Effector memory CD8-positive, alpha-beta T cell (primary cell): ENCODE results near the gene ARFGAP1.

Experiments
- ATAC-seq: fragments of 150-1000 bp; cut with Tn5 transposase; replicated peaks from 2 replicates; pipeline ENCODE4 v1.10.0; 2021; ENCODE audit warnings: mild to moderate bottlenecking, moderate library complexity
- DNase-seq, 3 experiments: peaks; one replicate each; pipeline ENCODE4 v3.0.0; 2021
- H3K27ac Mint-ChIP-seq, 2 donors: one replicate each; pipeline ENCODE4 v1.8.0; 2022; ENCODE audit warnings: mild to moderate bottlenecking in 2 of 2, mixed read lengths in 2 of 2, moderate library complexity in 2 of 2
- H3K27me3 Mint-ChIP-seq, 2 donors: one replicate each; pipeline ENCODE4 v1.8.0; 2022; ENCODE audit warnings: mixed read lengths in 2 of 2
- H3K36me3 Mint-ChIP-seq: one replicate; pipeline ENCODE4 v1.8.0; 2022; ENCODE audit warnings: mild to moderate bottlenecking, moderate library complexity, mixed read lengths; ENCODE audit not compliant: insufficient read depth
- H3K4me1 Mint-ChIP-seq, 2 donors: one replicate each; pipeline ENCODE4 v1.8.0; 2022; ENCODE audit warnings: low read depth in 2 of 2, mixed read lengths in 2 of 2
- H3K4me3 Mint-ChIP-seq, 2 donors: one replicate each; pipeline ENCODE4 v1.8.0; 2022; ENCODE audit warnings: mild to moderate bottlenecking in 2 of 2, mixed read lengths in 2 of 2, moderate library complexity in 2 of 2
- H3K9me3 Mint-ChIP-seq, 2 donors: one replicate each; pipeline ENCODE4 v1.8.0; 2022; ENCODE audit warnings: mixed read lengths in 2 of 2

ARFGAP1 gene

GRCh38 chr20:63316502-63316921 is 43.9 kb downstream of the ARFGAP1 start:
- no peak for ATAC-seq
- no peaks in the 10 kb centered on the region for H3K36me3 Mint-ChIP-seq
- H3K27ac Mint-ChIP-seq = no peak overlapping the region
- peaks cover 6 to 43% of the 10 kb centered on the region in 2 donors for H3K27me3 Mint-ChIP-seq
- H3K4me1 Mint-ChIP-seq = peaks cover 0 to 3% of the 10 kb centered on the region in 2 donors
- no peaks in the 10 kb centered on the region for H3K9me3 Mint-ChIP-seq
- H3K4me3 Mint-ChIP-seq = no peak overlapping the region
- DNase-seq = no peak

- no peak for DNase-seq
- H3K9me3 Mint-ChIP-seq = no peaks in the 10 kb centered on the region
- ATAC-seq = no peak
- no peak overlapping the region for H3K27ac Mint-ChIP-seq
- peaks cover 6 to 45% of the 10 kb centered on the region in 2 donors for H3K27me3 Mint-ChIP-seq
- peaks cover 0 to 3% of the 10 kb centered on the region in 2 donors for H3K4me1 Mint-ChIP-seq
- no peaks in the 10 kb centered on the region for H3K36me3 Mint-ChIP-seq
- H3K4me3 Mint-ChIP-seq = no peak overlapping the region
Measured at GRCh38 chr20:63317061-63317460, 44.4 kb downstream of the ARFGAP1 start.

- Mint-ChIP-seq H3K9me3 (no peaks in the 10 kb centered on the region), H3K36me3 (peaks cover 3% of the 10 kb centered on the region), H3K27me3 (peaks cover 6 to 39% of the 10 kb centered on the region in 2 donors), H3K4me1 (peaks cover 0 to 3% of the 10 kb centered on the region in 2 donors), H3K27ac (no peak overlapping the region), H3K4me3 (no peak overlapping the region)
- ATAC-seq (no peak), DNase-seq (no peak)
Measured at GRCh38 chr20:63317601-63318291, 45.1 kb downstream of the ARFGAP1 start.

- no peak for DNase-seq
- ATAC-seq = no peak
- Mint-ChIP-seq H3K36me3 (peaks cover 3% of the 10 kb centered on the region), H3K9me3 (no peaks in the 10 kb centered on the region), H3K27ac (no peak overlapping the region), H3K4me1 (no peaks in the 10 kb centered on the region), H3K27me3 (peaks cover 6 to 39% of the 10 kb centered on the region in 2 donors), H3K4me3 (no peak overlapping the region)
Measured at GRCh38 chr20:63318391-63319163, 46.0 kb downstream of the ARFGAP1 start.

- Mint-ChIP-seq H3K27me3 (peaks cover 6 to 42% of the 10 kb centered on the region in 2 donors), H3K36me3 (peaks cover 3% of the 10 kb centered on the region), H3K4me3 (no peak overlapping the region), H3K27ac (no peak overlapping the region), H3K9me3 (no peaks in the 10 kb centered on the region), H3K4me1 (no peaks in the 10 kb centered on the region)
- ATAC-seq (no peak), DNase-seq (no peak)
Measured at GRCh38 chr20:63319164-63320040, 46.8 kb downstream of the ARFGAP1 start.

- no peaks in the 10 kb centered on the region for H3K4me1 Mint-ChIP-seq
- no peaks in the 10 kb centered on the region for H3K9me3 Mint-ChIP-seq
- H3K27ac Mint-ChIP-seq = no peak overlapping the region
- no peak for ATAC-seq
- no peak overlapping the region for H3K4me3 Mint-ChIP-seq
- DNase-seq = no peak
- H3K27me3 Mint-ChIP-seq = peaks cover 6 to 38% of the 10 kb centered on the region in 2 donors
- peaks cover 3% of the 10 kb centered on the region for H3K36me3 Mint-ChIP-seq
Measured at GRCh38 chr20:63320041-63320511, 47.5 kb downstream of the ARFGAP1 start.

GRCh38 chr20:63320616-63321147 is 48.1 kb downstream of the ARFGAP1 start:
- no peaks in the 10 kb centered on the region for H3K4me1 Mint-ChIP-seq
- ATAC-seq = no peak

GRCh38 chr20:63321148-63321831 is 48.7 kb downstream of the ARFGAP1 start:
- no peak for ATAC-seq

More at GRCh38 chr20:63320616-63321147, 48.1 kb downstream of the ARFGAP1 start:
- Mint-ChIP-seq H3K4me3 (no peak overlapping the region), H3K36me3 (peaks cover 3% of the 10 kb centered on the region), H3K27me3 (peaks cover 2 to 32% of the 10 kb centered on the region in 2 donors), H3K27ac (no peak overlapping the region), H3K9me3 (no peaks in the 10 kb centered on the region)
- DNase-seq = no peak

GRCh38 chr20:63322146-63322932 is 49.7 kb downstream of the ARFGAP1 start:
- Mint-ChIP-seq H3K36me3 (peaks cover 3% of the 10 kb centered on the region), H3K9me3 (no peaks in the 10 kb centered on the region), H3K4me3 (no peak overlapping the region), H3K27me3 (peaks cover 0 to 28% of the 10 kb centered on the region in 2 donors), H3K27ac (no peak overlapping the region), H3K4me1 (peaks cover 0 to 6% of the 10 kb centered on the region in 2 donors)
- ATAC-seq (no peak), DNase-seq (no peak)

More at GRCh38 chr20:63321148-63321831, 48.7 kb downstream of the ARFGAP1 start:
- DNase-seq = no peak
- Mint-ChIP-seq H3K9me3 (no peaks in the 10 kb centered on the region), H3K27me3 (peaks cover 0 to 28% of the 10 kb centered on the region in 2 donors), H3K4me1 (peaks cover 0 to 3% of the 10 kb centered on the region in 2 donors), H3K36me3 (peaks cover 3% of the 10 kb centered on the region), H3K27ac (no peak overlapping the region), H3K4me3 (no peak overlapping the region)

GRCh38 chr20:63322933-63323273 is 50.3 kb downstream of the ARFGAP1 start:
- no peak for ATAC-seq
- Mint-ChIP-seq H3K4me3 (no peak overlapping the region), H3K9me3 (no peaks in the 10 kb centered on the region), H3K4me1 (peaks cover 0 to 6% of the 10 kb centered on the region in 2 donors), H3K27me3 (peaks cover 0 to 28% of the 10 kb centered on the region in 2 donors), H3K27ac (no peak overlapping the region), H3K36me3 (peaks cover 3% of the 10 kb centered on the region)
- DNase-seq = no peak

- Mint-ChIP-seq H3K36me3 (peaks cover 3% of the 10 kb centered on the region), H3K9me3 (no peaks in the 10 kb centered on the region), H3K4me1 (peaks cover 0 to 6% of the 10 kb centered on the region in 2 donors), H3K4me3 (no peak overlapping the region), H3K27ac (no peak overlapping the region), H3K27me3 (peaks cover 0 to 28% of the 10 kb centered on the region in 2 donors)
- no peak for ATAC-seq
- DNase-seq = no peak
Measured at GRCh38 chr20:63323357-63323981, 50.9 kb downstream of the ARFGAP1 start.
